HL-60/S4 (cell line): ENCODE data around the gene EZR.

Experiments used
- in situ Hi-C: fragments of 300-500 bp; cut with MboI; formaldehyde crosslinking; loops from 2 replicates; pipeline ENCODE4 v1.14.3; 2022; ENCODE audit warnings: low sequenced_read_pairs

Gene EZR

GRCh38 chr6:158819213-158819976, at the start of gene EZR:
EZR (minus strand) TSS chr6:158819368; CDS start chr6:158818093, 1,275 bp downstream.
- in situ Hi-C loops: no loop called here

DNA sequence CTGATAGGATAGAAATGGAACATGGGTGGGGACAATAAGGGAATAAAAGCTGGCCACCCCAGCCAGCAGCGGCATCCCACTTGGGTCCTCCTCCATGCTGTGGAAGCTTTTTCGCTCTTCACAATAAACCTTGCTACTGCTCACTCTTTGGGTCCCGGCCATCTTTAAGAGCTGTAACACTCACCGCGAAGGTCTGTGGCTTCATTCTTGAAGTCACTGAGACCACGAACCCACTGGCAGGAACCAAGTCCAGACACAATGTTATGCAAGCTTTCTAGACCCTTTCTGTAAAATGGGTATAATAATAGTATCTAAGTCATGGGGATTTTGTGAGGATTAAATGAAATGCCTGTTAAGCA, 48.9 kb upstream of the EZR start:
- in situ Hi-C loops: no loop called here

- in situ Hi-C loops: no loop called here
Observed at GRCh38 chr6:158867381-158868121, 48.4 kb upstream of the EZR start.

DNA sequence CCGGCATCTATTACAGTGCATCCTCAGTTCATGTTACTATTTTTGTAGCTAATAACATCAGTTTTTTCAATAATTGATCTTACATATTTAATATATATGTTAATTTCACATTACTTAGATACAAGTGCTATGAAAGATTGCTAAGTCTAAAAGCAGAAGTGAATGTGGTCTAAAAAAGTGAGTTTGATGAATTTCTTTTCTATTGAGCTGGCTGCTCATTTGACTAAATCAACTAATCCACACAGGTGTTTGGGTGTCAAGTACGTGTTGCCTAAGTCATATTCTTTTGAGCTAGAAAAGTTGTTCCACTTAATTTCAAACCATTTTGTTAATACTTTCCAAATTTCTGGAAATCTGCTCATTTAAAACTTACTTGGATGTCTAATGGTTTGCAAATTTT, 46.6 kb upstream of the EZR start:
- in situ Hi-C loops: no loop called here

DNA sequence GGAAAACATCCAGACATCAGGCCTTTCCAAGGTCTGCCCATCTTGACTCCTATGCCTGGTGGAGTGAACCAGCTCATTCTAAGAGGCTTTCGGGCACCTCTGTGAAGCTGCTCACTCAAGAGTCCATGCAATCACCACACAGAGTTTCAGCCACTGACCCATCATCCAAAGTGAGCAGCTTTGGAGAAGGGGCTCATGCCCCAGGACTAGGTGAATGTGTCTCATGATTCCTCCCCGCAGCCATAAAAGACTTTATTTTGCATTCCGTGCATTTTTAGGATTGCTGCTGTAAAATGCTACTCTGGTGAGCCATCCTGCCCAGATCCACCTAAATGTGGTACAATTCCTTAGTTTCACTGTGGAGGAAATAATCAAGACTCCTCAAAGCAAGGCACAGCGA, 44.5 kb upstream of the EZR start:
- in situ Hi-C loops: no loop called here

GRCh38 chr6:158861686-158862381, 42.7 kb upstream of the EZR start:
- in situ Hi-C loops: no loop called here

GRCh38 chr6:158860279-158860865, 41.2 kb upstream of the EZR start:
- in situ Hi-C loops: no loop called here

- in situ Hi-C loops: no loop called here
Observed at GRCh38 chr6:158856261-158856660, 37.1 kb upstream of the EZR start.

DNA sequence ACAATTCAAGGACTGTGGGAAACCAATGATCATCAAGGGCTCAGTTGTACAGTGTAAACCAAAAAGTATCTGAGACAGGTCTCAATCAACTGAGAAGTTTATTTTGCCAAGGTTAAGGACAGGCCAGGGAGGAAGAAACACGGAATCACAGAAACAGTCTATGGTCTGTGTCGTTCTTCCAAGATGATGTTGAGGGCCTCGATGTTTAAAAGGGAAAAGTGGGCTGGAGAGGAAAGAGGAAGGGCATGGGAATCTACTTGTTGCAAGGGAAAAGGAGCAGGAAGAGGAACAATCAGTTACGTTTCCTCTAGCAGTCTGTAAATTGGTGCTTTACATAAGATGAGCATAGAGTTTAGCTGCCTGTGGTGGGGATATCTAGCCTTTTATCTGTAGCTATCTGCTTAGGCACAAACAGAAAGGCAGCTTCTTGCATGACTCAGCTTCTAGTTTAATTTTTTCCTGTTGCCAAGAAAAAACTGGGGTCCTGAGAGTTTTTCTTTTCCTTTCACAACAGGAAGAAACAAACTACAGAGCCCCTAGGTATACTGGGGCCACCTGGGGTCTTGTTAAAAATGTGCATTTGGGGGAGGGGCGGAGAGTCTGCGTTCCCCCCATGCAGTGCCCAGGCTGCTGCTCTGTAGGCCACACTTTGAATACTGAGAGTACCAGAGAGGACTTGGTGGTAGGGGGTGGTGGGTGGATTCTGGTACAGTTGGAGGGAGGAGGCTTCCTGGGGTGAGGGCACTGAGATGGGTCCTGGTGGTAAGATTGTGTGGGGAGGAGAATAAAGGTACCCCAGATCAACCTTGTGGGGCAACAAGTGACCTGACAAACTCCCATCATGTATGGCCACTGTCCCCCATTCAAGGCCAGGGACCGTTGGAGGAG, 35.3 kb upstream of the EZR start:
- in situ Hi-C loops: no loop called here

DNA sequence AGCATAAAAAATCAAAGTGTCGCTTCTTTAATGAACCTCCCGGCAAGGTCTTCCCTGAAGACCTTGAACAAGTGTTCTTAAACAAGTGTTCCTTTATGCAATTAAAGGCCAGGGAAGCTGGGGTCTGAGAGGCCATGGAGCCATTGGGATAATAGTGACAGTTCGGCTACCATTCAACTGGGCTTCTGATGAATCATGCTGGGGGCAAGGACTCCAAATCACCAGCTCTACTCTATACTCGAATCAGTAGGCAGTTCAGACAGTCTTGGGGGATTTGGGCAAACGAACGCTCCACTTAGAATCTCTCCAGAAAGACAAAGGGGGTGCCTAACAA, 34.7 kb upstream of the EZR start:
- in situ Hi-C loops: no loop called here

- in situ Hi-C loops: no loop called here
Observed at GRCh38 chr6:158853072-158853879, 34.1 kb upstream of the EZR start.

DNA sequence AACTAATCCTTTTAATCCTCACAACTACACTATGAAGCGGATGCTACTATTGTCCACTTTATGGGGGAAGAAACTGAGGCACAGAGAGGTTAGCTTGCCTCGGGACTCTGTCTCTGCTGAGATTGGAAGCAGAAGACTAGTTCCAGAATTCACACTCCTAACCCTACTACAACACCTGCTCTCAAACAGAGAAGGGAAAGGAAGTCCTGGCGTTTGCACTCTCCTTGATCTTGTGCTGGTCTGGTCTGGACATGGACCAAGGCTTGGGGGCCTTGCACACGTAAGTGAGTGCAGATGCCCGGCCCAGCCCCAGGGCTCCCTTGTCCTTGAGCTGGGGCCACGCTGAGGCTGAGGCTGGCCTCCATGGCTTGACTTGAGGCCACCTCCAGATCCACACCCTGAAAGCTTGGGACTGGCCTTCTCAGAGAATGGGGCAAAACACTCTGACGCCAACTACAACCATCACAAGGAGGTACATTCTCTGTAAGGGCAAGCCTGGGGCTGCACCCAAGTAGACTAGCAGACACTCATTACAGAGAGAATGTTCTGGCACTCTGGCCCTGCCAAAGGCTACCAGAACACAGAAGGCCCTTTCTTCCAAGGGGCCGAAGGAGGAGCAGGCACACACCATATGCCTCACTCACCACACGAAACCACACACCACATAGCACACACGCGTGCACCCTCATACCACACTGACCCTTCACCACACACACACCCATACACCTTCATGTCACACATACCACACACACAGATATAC, 33.3 kb upstream of the EZR start:
- in situ Hi-C loops: no loop called here

GRCh38 chr6:158850807-158851115, 31.6 kb upstream of the EZR start:
- in situ Hi-C loops: no loop called here

- in situ Hi-C loops: no loop called here
Observed at GRCh38 chr6:158849899-158850806, 31.0 kb upstream of the EZR start.

GRCh38 chr6:158848490-158848895, 29.3 kb upstream of the EZR start:
- in situ Hi-C loops: no loop called here

- in situ Hi-C loops: no loop called here
Observed at GRCh38 chr6:158847786-158848185, 28.6 kb upstream of the EZR start.

DNA sequence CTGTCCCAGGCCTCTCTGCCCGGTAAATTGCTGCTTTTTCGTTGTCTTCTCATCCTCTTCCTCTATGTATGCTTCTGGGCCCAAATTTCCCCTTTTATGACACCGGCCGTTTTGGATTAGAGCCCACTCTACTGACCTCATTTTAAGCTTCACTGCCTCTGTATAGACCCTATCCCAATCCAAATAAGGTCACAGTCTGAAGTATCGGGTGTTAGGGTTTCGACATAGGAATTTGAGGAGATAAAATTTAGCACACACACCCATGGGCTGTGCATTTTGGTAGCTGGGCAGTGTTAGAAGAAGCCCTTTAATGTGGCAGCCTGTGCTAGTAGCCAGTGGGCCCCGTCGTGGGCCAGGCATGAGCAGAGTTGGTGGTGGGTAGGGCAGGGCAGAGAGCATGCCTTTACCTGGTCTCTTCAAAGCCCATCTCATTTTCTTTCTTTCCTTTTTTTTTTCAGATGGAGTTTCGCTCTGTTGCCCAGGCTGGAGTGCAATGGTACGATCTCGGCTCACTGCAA, 27.9 kb upstream of the EZR start:
- in situ Hi-C loops: no loop called here
